Prostate gland (tissue), 1 donor: ENCODE measurements around the gene LBR.

Source experiments
- POLR2A ChIP-seq: fragments of 450-650 bp; IDR thresholded peaks from one replicate; pipeline ENCODE4 v1.6.1; 2016; ENCODE audit warnings: antibody characterized with exemption, mild to moderate bottlenecking
- POLR2AphosphoS5 ChIP-seq: sonication (generic); formaldehyde crosslinking; IDR thresholded peaks from one replicate; pipeline ENCODE4 v1.6.1; 2017; ENCODE audit warnings: antibody characterized with exemption

DNA sequence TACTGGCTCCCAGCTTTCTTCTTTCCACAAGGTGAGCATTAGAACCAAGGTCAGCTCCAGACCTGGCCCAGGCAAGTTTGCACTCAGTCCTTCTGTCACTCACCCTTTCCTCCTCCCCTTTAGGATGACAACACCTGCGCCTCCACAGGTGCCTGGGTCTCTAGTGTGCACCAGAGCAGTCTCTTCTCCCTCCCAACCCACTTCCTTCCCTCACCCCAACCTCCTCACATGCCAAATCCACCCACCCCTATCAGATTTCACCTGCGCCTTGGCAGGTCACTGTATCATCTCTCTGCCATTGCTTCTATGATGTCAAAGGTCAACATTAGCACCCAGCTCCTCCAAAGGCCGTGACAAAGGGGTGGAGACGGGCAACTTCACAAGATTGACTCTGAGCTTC is 38.0 kb downstream of the LBR start:
- TF ChIP-seq POLR2AphosphoS5: no peak
- no peak for TF ChIP-seq POLR2A
